PFSK-1 (cell line): ENCODE data around the gene TBXAS1.

ENCODE experiments used
- POLR2AphosphoS5 ChIP-seq: IDR thresholded peaks from 2 replicates; pipeline ENCODE4 v1.6.1; 2012; ENCODE audit warnings: low read depth, mild to moderate bottlenecking, control low read depth, low read length, moderate library complexity
- TAF1 ChIP-seq: IDR thresholded peaks from 2 replicates; pipeline ENCODE4 v1.6.1; 2012; ENCODE audit warnings: low read length, control low read depth, borderline replicate concordance; ENCODE audit not compliant: insufficient read depth

GRCh38 chr7:140062118-140062527 is 233.1 kb downstream of the TBXAS1 start:
- TF ChIP-seq POLR2AphosphoS5 (no peak), TAF1 (no peak)
